ENCODE measurements around the gene PPP2R3A.

PPP2R3A gene

DNA sequence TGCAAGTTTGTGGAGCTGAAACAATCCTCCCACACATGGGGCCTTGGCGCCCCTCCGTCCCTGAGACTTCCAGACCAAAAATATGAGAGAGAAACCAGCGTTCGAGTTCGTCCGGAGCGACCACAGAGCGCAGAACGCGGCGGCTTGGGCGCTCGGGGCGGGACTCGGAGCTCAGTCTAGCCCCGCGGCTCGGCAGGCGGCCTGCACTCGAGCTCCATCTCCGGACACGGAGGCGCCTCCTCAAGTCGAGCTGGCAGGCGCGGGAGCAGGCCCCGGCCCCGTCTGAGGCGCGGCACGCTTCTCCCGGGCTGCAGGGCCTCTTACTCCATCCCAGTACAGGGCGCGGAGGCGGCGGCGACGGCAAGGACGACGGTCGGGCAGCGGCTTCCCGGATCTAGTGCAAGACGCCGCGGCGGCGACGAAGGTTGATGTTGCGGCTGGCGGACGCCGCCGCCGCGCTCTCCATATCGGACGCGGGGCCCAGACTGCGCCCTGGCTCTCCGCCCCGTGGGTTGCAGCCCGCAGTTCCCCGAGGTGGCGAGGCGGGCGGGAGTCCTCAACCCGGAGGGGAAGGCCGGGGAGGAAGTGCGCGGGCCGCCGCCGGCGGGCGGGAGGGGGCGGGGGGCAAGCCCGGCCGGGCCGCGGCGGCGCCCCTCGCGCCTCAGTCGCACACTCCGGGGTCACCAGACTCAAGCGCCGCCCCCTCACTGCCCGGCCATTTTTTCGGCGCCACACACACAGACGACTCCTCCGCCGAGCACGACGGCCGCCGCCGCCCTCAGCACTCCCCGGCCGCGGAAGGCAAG, 229.9 kb downstream of the PPP2R3A start:
- H3K27ac ChIP-seq = peak overlapping the region; percentile 94
- TF ChIP-seq, protein P1, sequence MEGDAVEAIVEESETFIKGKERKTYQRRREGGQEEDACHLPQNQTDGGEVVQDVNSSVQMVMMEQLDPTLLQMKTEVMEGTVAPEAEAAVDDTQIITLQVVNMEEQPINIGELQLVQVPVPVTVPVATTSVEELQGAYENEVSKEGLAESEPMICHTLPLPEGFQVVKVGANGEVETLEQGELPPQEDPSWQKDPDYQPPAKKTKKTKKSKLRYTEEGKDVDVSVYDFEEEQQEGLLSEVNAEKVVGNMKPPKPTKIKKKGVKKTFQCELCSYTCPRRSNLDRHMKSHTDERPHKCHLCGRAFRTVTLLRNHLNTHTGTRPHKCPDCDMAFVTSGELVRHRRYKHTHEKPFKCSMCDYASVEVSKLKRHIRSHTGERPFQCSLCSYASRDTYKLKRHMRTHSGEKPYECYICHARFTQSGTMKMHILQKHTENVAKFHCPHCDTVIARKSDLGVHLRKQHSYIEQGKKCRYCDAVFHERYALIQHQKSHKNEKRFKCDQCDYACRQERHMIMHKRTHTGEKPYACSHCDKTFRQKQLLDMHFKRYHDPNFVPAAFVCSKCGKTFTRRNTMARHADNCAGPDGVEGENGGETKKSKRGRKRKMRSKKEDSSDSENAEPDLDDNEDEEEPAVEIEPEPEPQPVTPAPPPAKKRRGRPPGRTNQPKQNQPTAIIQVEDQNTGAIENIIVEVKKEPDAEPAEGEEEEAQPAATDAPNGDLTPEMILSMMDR (conservative IDR thresholded peaks at IDR 0.05) = no peak
- peak; percentile 98 for TF ChIP-seq ZFX (IDR thresholded peaks at IDR 0.05)

DNA sequence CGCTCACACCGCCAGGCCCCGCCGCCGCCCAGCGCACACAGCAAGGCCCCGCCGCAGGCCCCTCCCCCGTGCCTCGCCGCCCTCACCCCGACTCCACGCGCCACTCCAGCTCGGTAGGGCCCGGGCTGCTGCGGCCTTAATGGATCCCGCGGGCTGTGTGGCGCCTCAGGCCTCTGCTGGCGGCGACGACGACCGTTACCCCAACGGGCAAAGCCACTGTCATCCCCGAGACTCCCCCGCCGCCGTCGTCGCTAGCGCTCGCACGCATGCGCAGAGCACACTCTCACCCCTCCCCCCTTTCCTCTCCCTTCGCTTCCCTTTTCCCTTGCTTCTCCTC, 230.5 kb downstream of the PPP2R3A start, which contains the start of gene MSL2:
MSL2 (minus strand) TSS at position 272 of the 337 bp plus-strand sequence. CDS start 1,222 bp downstream, outside the sequence.
- no peak; the same call in 1 of the 2 replicates for TF ChIP-seq ZFX (IDR thresholded peaks at IDR 0.05)
- TF ChIP-seq, protein P1 (conservative IDR thresholded peaks at IDR 0.05) = no peak

DNA sequence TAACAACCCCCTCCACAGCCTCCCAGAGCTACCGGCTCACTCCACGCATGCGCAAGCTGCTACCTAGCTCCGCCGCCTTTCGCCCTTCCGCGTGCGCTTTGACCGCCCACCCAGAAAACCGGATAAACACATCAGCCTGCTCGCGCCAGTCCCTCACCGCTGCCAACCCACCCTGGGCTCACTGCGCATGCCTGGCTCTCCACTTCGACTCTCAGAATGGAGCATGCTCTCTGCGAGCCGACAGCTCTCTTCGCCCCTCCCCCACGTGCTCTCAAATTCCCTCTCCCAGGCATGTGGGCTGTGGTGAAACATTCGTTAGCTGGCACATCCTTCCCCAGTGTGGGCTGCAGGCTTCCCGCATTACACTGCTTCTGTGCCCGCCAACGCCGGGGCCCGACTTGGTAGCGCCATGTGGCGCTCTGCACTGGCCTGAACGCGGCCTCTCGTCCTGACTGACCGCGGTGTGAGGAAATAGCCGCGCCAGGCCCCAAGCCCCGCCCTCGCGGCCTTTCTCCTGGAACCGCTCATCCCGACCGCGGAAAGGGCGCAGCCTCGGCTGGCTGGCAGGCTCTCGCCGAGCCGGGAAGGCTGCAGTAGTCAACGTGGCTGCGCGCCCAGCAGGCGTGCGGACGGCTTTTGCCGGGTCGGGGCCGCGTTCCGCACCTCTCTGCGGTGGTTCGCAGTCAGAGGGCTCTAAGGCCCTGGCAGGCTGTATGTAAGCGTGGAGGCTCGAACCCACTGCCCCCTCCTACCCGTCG, 231.1 kb downstream of the PPP2R3A start:
- peak overlapping the region; percentile 94 for H3K27ac ChIP-seq
- TF ChIP-seq, protein P1 (conservative IDR thresholded peaks at IDR 0.05) = no peak
- peak; percentile 96 for TF ChIP-seq ZFX (IDR thresholded peaks at IDR 0.05)

More for the DNA sequence above, 230.5 kb downstream of the PPP2R3A start, which contains the start of gene MSL2:
- peak within 1 kb of the TSS; percentile 94 for H3K27ac ChIP-seq

DNA sequence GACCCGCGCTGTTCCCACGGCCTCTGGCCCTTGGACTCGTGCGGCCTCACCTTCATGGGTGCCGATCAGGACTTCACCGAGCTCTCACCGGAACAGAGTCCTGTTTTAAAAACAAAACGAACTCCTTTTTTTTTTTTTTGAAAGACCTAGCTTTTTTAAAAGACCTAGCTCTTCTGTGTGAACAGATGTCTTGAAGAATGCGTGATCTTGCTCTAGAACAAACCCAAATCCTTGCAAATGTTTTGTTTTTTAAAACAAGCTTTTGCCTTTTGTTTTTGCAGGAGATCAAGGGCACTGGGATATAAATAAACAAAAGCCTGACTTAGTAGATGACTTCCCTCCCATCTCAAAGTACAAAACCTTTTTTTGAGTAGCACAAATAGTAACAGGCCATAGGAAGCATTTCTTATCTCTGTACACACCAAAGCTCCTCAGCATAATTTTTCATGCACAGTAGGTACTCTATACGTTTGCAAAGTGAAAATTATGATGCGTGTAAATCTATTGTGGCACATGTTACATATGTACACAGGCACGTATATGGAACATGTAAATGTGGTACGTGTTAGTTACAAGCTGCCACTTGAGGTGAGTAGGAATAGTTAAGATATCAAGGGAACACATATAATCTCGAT, 231.7 kb downstream of the PPP2R3A start:
- peak; percentile 79 for TF ChIP-seq ZFX (IDR thresholded peaks at IDR 0.05)
- TF ChIP-seq, protein P1 (conservative IDR thresholded peaks at IDR 0.05) = no peak
- peak overlapping the region; percentile 94 for H3K27ac ChIP-seq

All from C4-2B (cell line).